IPS-20b (cell line): Measurements from ENCODE around the gene MTOR.
"Not testable (repeated sequence)": the region's sequence is repeated elsewhere in the genome, so short reads cannot be mapped to it uniquely, and the experiment has no call there.

Source experiments
- H3K27ac ChIP-seq: one replicate; pipeline ENCODE4 v1.5.1; 2013; ENCODE audit warnings: low read length
- H3K27me3 ChIP-seq: 2 replicates; pipeline ENCODE4 v1.6.1; 2013; ENCODE audit warnings: mild to moderate bottlenecking, low read length, inconsistent platforms; ENCODE audit not compliant: insufficient read depth
- H3K36me3 ChIP-seq: 2 replicates; pipeline ENCODE4 v1.6.1; 2013; ENCODE audit warnings: low read depth, mild to moderate bottlenecking, inconsistent platforms, low read length, moderate library complexity; ENCODE audit not compliant: insufficient read depth
- H3K4me1 ChIP-seq: 2 replicates; pipeline ENCODE4 v1.6.1; 2013; ENCODE audit warnings: mild to moderate bottlenecking, control low read depth, inconsistent platforms, low read length, moderate library complexity; ENCODE audit not compliant: insufficient read depth
- H3K4me3 ChIP-seq: 2 replicates; pipeline ENCODE4 v1.5.1; 2013; ENCODE audit warnings: mild to moderate bottlenecking, low read length, inconsistent platforms
- H3K9ac ChIP-seq: 2 replicates; pipeline ENCODE4 v1.6.1; 2013; ENCODE audit warnings: low read depth, mild to moderate bottlenecking, inconsistent platforms, low read length, moderate library complexity
- H3K9me3 ChIP-seq: 2 replicates; pipeline ENCODE4 v1.6.1; 2013; ENCODE audit warnings: mild to moderate bottlenecking, low read depth, low read length, inconsistent platforms; ENCODE audit not compliant: insufficient read depth

Gene MTOR

GRCh38 chr1:11174261-11174942 lies 87.9 kb downstream of the MTOR start:
- H3K27ac ChIP-seq: no peak overlapping the region
- H3K4me1 ChIP-seq: no peaks in the 10 kb centered on the region
- H3K27me3 ChIP-seq: no peaks in the 10 kb centered on the region
- no peak overlapping the region for H3K4me3 ChIP-seq
- H3K36me3 ChIP-seq: peaks cover 3% of the 10 kb centered on the region; the same call in 1 of the 2 replicates
- no peaks in the 10 kb centered on the region for H3K9me3 ChIP-seq
- no peak overlapping the region for H3K9ac ChIP-seq

- no peaks in the 10 kb centered on the region for H3K9me3 ChIP-seq
- H3K9ac ChIP-seq: no peak overlapping the region
- no peak overlapping the region for H3K27ac ChIP-seq
- no peak overlapping the region for H3K4me3 ChIP-seq
- H3K27me3 ChIP-seq: no peaks in the 10 kb centered on the region
- H3K4me1 ChIP-seq: no peaks in the 10 kb centered on the region
- peaks cover 7% of the 10 kb centered on the region for H3K36me3 ChIP-seq
Measured at GRCh38 chr1:11170102-11170501, 92.2 kb downstream of the MTOR start.

- no peaks in the 10 kb centered on the region for H3K27me3 ChIP-seq
- H3K4me1 ChIP-seq: no peaks in the 10 kb centered on the region
- H3K9me3 ChIP-seq: no peaks in the 10 kb centered on the region
- no peak overlapping the region for H3K27ac ChIP-seq
- no peak overlapping the region for H3K4me3 ChIP-seq
- H3K36me3 ChIP-seq: peaks cover 7% of the 10 kb centered on the region
- no peak overlapping the region for H3K9ac ChIP-seq
Measured at GRCh38 chr1:11169202-11169601, 93.1 kb downstream of the MTOR start.

GRCh38 chr1:11168731-11169130 lies 93.6 kb downstream of the MTOR start:
- Histone ChIP-seq H3K9ac (no peak overlapping the region), H3K4me1 (no peaks in the 10 kb centered on the region)

GRCh38 chr1:11166744-11167143 lies 95.6 kb downstream of the MTOR start:
- not testable (repeated sequence) for H3K27ac ChIP-seq, H3K9me3 ChIP-seq, H3K27me3 ChIP-seq, H3K4me3 ChIP-seq, H3K9ac ChIP-seq, H3K36me3 ChIP-seq, H3K4me1 ChIP-seq

More at GRCh38 chr1:11168731-11169130, 93.6 kb downstream of the MTOR start:
- Histone ChIP-seq H3K9me3 (no peaks in the 10 kb centered on the region), H3K36me3 (peaks cover 7% of the 10 kb centered on the region), H3K27me3 (no peaks in the 10 kb centered on the region), H3K27ac (no peak overlapping the region), H3K4me3 (no peak overlapping the region)

GRCh38 chr1:11162752-11163151 lies 99.6 kb downstream of the MTOR start:
- not testable (repeated sequence) for H3K9ac ChIP-seq

GRCh38 chr1:11158720-11159321 lies 103.5 kb downstream of the MTOR start:
- Histone ChIP-seq H3K27ac (no peak overlapping the region), H3K4me3 (no peak overlapping the region), H3K9me3 (no peaks in the 10 kb centered on the region), H3K27me3 (no peaks in the 10 kb centered on the region), H3K36me3 (peaks cover 36% of the 10 kb centered on the region), H3K4me1 (no peaks in the 10 kb centered on the region), H3K9ac (no peak overlapping the region)

More at GRCh38 chr1:11162752-11163151, 99.6 kb downstream of the MTOR start:
- not testable (repeated sequence) for H3K27me3 ChIP-seq, H3K9me3 ChIP-seq, H3K4me3 ChIP-seq, H3K27ac ChIP-seq, H3K4me1 ChIP-seq
- peaks cover 16% of the 10 kb centered on the region for H3K36me3 ChIP-seq

- H3K9me3 ChIP-seq: no peaks in the 10 kb centered on the region
- H3K4me3 ChIP-seq: no peak overlapping the region
- peaks cover 40% of the 10 kb centered on the region for H3K36me3 ChIP-seq
- H3K9ac ChIP-seq: no peak overlapping the region
- H3K27ac ChIP-seq: no peak overlapping the region
- no peaks in the 10 kb centered on the region for H3K27me3 ChIP-seq
- no peaks in the 10 kb centered on the region for H3K4me1 ChIP-seq
Measured at GRCh38 chr1:11158291-11158690, 104.1 kb downstream of the MTOR start.

GRCh38 chr1:11157867-11158266 lies 104.5 kb downstream of the MTOR start:
- Histone ChIP-seq H3K4me1 (peaks cover 4% of the 10 kb centered on the region; the same call in 1 of the 2 replicates), H3K9ac (no peak overlapping the region), H3K9me3 (no peaks in the 10 kb centered on the region), H3K27ac (no peak overlapping the region), H3K27me3 (no peaks in the 10 kb centered on the region), H3K4me3 (no peak overlapping the region), H3K36me3 (peaks cover 44% of the 10 kb centered on the region)

GRCh38 chr1:11157394-11157793 lies 105.0 kb downstream of the MTOR start:
- Histone ChIP-seq H3K27me3 (no peaks in the 10 kb centered on the region), H3K9me3 (no peaks in the 10 kb centered on the region), H3K4me3 (no peak overlapping the region), H3K9ac (no peak overlapping the region), H3K4me1 (peaks cover 7% of the 10 kb centered on the region; the same call in 1 of the 2 replicates), H3K27ac (no peak overlapping the region), H3K36me3 (peaks cover 49% of the 10 kb centered on the region)

GRCh38 chr1:11156963-11157362 lies 105.4 kb downstream of the MTOR start:
- Histone ChIP-seq H3K27me3 (no peaks in the 10 kb centered on the region), H3K36me3 (peaks cover 53% of the 10 kb centered on the region), H3K27ac (no peak overlapping the region), H3K9ac (no peak overlapping the region), H3K4me1 (peaks cover 7% of the 10 kb centered on the region; the same call in 1 of the 2 replicates), H3K4me3 (no peak overlapping the region), H3K9me3 (no peaks in the 10 kb centered on the region)

GRCh38 chr1:11156441-11156840 lies 105.9 kb downstream of the MTOR start:
- H3K27ac ChIP-seq: no peak overlapping the region

More at GRCh38 chr1:11156441-11156840, 105.9 kb downstream of the MTOR start:
- H3K4me3 ChIP-seq: no peak overlapping the region
- peaks cover 7% of the 10 kb centered on the region; the same call in 1 of the 2 replicates for H3K4me1 ChIP-seq
- peaks cover 58% of the 10 kb centered on the region for H3K36me3 ChIP-seq
- H3K9ac ChIP-seq: no peak overlapping the region
- H3K27me3 ChIP-seq: no peaks in the 10 kb centered on the region
- H3K9me3 ChIP-seq: no peaks in the 10 kb centered on the region
